Measurements from ENCODE around the gene ADGRL4.

GRCh38 chr1:79040424-79041082 lies 34.0 kb upstream of the ADGRL4 start:
- TF ChIP-seq POLR2A (IDR thresholded peaks at IDR 0.05) (no peak), CTCF (IDR thresholded peaks at IDR 0.05) (no peak)
